HG02970 (cell line): Measurements from ENCODE around the gene RPS28.
A peak's percentile ranks its signal among the peaks of the same experiment; 100 is the strongest.
"Not testable (repeated sequence)": the region's sequence is repeated elsewhere in the genome, so short reads cannot be mapped to it uniquely, and the experiment has no call there.

Experiments used
- ATAC-seq: cut with Tn5 transposase; IDR thresholded peaks from one replicate; pipeline ENCODE4 v1.9.1; 2021; ENCODE audit warnings: mild to moderate bottlenecking, moderate library complexity, moderate number of reproducible peaks; ENCODE audit not compliant: unreplicated experiment, low FRiP score

The RPS28 gene

DNA sequence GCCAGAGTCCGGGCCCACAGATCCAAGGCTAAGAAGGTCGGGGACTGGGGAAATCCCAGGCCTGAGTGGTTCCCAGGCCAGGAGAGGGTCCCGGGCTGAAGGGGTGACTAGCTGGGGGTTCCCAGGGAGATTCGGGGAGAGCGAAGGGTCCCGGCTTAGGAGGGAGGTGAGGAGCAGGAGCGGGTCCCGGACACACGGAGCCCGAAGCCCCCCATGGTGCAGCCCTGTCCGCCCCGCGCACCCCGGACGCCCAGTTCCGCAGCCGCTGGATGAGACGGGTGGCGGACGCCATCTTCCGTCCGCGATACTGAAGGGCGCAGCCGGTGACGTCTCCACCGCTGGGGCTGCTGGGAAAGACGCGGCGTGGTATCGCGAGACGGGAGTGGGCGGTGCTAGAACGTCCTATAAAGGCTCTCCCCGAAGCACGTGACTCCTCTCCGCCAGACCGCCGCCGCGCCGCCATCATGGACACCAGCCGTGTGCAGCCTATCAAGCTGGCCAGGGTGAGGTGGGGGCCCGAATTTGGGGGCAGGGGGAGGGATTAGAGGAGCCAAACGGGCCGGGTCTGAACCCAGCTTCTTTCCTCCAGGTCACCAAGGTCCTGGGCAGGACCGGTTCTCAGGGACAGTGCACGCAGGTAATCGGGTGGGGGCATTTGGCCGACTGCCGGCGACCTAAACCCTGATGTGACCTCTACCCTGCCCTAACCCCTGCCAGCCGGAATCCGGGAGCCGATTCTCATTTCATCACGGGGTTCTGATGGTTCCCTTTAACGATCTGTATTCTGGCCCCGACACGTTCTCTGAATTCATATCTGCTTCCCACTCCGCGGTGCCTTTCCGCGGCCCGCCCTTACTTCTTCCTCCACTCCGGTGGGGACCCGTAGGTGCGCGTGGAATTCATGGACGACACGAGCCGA is at the start of gene RPS28, which contains the start of gene NDUFA7:
Gene RPS28, plus strand, starts transcription at position 430 of the 919 bp plus-strand sequence. Its CDS starts 35 bp downstream, at position 465.
Gene NDUFA7, minus strand, starts transcription at position 309 of the 919 bp plus-strand sequence. Its CDS starts 17 bp downstream, at position 292.
- peak; percentile 94 for ATAC-seq

DNA sequence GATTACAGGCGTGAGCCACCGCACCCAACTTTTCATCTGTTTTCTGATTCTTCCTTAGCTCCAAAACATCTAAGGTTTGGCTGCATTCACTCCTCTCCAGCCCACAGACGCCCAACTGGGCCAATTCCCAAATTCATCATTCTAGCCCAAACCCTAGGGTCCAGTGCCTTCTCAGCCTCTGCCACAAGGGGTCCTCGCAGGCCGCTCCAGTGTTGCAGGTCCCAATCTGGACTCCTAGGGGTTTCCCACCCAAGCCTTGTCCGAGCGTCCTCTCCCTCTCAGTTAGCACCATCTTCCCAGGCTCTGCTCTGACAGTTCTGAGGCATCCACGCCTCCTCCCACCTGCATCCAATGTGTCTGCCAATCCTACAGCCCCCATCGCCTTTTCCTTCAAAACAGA is 44.8 kb upstream of the RPS28 start:
- not testable (repeated sequence) for ATAC-seq

GRCh38 chr19:8291337-8291736 is 30.0 kb upstream of the RPS28 start:
- not testable (repeated sequence) for ATAC-seq

- ATAC-seq: no peak
These were observed 19.0 kb upstream of the RPS28 start for GRCh38 chr19:8302357-8302691.

GRCh38 chr19:8302734-8303133 is 18.6 kb upstream of the RPS28 start:
- ATAC-seq: no peak

DNA sequence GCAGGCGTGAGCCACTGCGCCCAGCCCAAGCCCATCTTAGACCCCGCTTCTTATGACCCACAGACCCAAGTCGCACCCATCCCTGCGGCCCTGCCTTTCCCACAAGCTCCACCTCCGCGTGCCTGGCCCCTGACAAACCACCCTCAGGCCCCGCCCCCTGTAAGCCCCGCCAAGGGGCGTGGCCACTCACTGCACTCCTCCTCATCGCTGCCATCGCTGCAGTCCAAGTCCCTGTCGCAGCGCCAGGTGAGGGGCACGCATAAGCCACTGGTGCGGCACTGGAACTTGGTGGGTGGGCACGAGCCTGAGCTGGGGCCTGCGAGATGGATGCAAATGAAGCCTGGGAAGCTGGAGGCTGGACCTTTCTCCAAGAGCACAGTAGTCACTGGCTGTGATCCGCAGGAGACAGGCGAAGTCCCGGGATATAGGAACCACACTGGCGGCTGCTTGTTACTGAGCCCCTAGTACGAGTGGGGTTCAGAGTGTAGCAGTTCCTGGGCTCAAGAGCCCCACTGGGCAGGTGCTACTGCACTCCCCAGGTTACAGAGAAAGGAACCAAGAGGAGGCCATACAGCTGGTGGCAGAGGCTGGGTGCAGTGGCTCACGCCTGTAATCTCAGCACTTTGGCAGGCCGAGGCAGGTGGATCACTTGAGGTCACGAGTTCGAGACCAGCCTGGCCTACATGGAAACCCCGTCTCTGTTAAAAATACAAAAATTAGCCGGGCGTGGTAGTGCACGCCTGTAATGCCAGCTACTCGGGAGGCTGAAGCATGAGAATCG is 16.3 kb upstream of the RPS28 start:
- no peak for ATAC-seq

GRCh38 chr19:8305798-8306197 is 15.5 kb upstream of the RPS28 start:
- ATAC-seq: no peak

DNA sequence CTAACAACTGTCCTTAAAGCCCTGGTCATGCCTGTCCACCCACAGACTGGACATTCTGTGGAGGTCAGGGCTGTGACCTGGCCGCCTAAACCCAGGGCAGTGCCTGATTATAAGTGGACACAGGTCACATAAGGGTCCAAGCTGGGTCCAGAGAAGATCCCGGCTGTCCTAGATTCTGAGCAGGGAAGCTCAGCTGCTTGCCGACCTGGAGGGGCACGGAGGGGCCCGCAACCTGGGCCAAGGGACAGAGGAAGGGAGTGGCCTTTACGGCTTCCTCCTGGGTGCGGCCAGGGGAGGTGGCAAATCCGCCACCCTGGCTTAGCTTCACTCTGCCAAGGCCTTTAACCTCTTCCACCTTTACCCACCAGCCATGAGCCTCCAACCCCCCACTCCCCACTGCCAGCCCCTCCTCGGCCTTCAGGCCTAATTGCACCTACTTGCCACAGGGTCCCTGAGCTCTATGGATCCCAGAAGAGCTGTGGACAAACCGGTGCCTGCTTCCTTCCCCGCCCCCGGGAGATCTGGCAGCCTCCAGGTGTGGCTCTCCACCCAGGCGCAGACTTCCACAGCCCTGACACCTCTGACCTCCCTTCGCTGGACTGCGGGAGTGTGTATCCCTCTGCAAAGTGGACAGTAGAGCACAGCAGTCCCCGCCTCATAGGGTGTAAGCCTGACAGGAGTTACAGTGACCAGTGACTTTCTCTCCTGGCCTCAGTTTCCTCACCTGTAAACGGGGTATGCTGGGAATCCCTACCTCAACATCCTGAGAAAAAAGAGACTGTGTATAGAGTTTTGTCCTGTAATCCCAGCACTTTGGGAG is 14.9 kb upstream of the RPS28 start:
- no peak for ATAC-seq

DNA sequence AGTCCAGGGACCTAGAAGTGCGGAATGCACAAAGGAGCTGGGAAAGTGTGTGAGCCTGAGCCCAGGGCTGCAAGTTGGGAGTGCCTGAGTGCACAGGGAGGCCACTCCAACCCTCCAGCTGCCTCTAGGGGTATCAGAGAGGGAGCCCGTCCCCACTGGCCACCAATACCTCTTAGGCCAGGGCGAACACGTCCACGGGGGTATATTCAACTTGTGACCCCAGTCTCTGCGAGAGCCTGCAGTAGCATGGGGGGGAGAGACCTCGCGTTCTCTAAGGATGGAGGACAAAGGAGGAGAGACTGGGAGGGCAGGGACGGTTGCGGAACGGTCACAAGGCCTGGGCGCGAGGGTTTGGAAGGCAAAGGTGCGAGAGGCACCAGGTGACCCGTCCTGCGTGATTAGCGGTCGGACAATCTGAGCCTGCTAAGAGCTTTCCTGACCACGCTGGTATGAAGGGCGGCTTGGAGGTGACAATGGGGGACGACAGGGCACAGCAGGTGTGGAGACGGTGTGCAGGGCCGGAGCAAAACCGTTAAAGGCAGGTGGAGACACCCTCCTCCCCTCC is 13.8 kb upstream of the RPS28 start:
- no peak for ATAC-seq

- ATAC-seq: peak; percentile 71
These were observed 13.1 kb upstream of the RPS28 start, which contains the start of gene CD320 for GRCh38 chr19:8307965-8308866. CD320 (minus strand) TSS chr19:8308358; CDS start chr19:8308290, 68 bp downstream.

- ATAC-seq: no peak
These were observed 12.4 kb upstream of the RPS28 start for GRCh38 chr19:8308891-8309291.

DNA sequence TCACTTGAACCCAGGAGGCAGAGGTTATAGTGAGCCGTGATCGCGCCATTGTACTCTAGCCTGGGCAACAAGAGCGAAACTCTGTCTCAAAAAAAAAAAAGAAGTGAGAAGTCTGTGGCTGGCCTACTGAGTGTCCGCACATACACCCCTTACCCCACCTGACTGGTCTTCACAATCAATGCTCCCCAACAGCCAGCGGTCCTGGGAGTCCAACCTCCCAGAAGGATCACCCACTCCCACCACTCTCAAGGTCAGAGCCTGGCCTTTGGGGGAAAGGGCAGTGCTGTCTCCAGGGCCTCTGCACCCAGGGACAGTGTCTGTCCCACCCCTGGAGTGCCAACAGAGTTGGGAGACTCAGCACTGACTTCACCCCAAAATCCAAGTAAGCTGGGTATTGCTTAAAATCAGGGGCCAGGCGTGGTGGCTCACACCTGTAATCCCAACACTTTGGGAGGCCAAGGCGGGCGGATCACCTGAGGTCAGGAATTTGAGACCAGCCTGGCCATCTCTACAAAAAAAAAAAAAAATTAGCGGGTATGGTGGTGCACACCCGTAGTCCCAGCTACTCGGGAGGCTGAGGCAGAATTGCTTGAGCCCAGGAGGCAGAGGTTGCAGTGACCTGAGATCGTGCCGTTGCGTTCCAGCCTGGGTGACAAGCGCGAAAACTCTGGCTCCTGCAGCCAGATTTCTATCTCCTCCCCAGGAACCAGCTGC is 10.8 kb upstream of the RPS28 start:
- ATAC-seq: no peak

GRCh38 chr19:8311461-8312260 is 9.6 kb upstream of the RPS28 start:
- ATAC-seq: no peak

- ATAC-seq: not testable (repeated sequence)
These were observed 6.2 kb upstream of the RPS28 start for GRCh38 chr19:8314981-8315640.

DNA sequence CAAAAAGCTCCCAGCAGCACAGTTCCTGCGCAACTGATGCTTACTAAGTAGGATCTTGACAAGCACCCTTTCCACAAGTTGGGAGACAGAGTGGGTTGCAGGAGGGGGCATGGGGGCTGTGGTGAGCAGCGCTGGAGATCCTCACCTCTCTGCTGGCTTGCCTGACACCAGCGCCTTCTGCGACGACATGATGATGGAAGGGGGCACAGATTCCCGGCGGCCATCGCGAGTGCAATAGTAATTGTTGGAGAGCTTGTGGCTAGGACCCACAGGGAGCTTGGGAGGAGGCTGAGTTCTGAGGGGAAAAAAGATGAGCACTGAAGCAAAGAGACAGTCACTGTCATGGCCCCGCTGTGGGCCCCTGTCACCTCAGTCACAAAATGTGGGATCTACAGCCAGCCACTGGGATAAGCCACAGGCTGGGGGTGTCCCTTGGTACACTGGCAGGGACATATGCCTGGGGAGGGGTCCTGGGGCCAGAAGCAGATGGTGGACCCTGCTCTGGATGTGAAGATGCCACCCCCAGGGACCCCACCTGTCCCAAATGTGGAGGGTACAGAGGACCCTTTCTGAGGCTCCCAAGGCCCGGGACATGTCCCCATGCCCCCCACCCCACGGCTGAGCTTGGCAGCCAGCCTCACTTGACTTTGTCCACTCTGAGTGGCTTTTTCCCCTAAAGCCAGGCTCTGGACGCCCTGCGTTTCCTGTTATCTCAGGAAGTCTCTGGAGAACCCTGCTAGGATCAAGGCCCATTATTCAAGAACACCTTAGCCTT is 4.8 kb upstream of the RPS28 start:
- ATAC-seq: no peak

DNA sequence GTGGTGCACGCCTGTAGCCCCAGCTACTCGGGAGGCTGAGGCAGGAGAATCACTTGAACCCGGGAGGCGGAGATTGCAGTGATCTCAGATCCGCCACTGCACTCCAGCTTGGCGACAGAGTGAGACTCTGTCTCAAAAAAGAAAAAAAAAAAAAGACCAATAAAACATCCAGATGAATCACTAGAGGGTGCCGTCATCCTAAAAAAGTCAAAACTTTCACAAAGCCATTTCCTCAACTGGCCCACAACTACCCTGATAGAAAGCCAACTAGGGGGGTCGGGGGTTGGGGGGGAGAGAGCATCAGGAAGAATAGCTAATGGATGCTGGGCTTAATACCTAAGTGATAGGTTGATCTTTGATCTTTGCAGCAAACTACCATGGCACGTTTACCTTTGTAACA is 2.5 kb upstream of the RPS28 start:
- not testable (repeated sequence) for ATAC-seq
